Measurements from ENCODE around the gene LEMD3. TPM values are rescaled to one million over a fixed set of nuclear protein-coding genes. Genes with fewer than 3 reads are reported as not detected.

LEMD3 gene
- total and polyA plus RNA-seq, 2 donors from 2014 or later, result 7.5 to 31.8 TPM

GRCh38 chr12:65187665-65188064 lies 18.3 kb downstream of the LEMD3 start:
- TF ChIP-seq CTCF (IDR thresholded peaks at IDR 0.05; ENCODE audit: borderline replicate concordance, extremely low read depth, insufficient read depth), result no peak
- Histone ChIP-seq H3K27ac (ENCODE audit: low read depth in 2 of 2, low read length in 2 of 2) (no peak overlapping the region), H3K9me3 (ENCODE audit: control insufficient read depth in 2 of 3, insufficient read depth in 1 of 3, low read length in 3 of 3) (no peaks in the 10 kb centered on the region), H3K36me3 (ENCODE audit: control insufficient read depth in 2 of 3, insufficient read depth in 3 of 3, low read length in 3 of 3) (no peaks in the 10 kb centered on the region), H3K27me3 (ENCODE audit: control insufficient read depth, insufficient read depth, low read length) (no peaks in the 10 kb centered on the region), H3K4me3 (ENCODE audit: low read length in 3 of 3) (no peak overlapping the region), H3K9ac (ENCODE audit: low read length in 3 of 3) (no peak overlapping the region), H3K4me1 (ENCODE audit: control insufficient read depth in 2 of 3, insufficient read depth in 2 of 3, low read depth in 1 of 3, low read length in 3 of 3) (peaks cover 0 to 4% (median 0%) of the 10 kb centered on the region in 3 donors)
- intact Hi-C loops (cut with DNase I), result no loop called here
- DNase-seq, result no peak
- FAIRE-seq, result no peak

DNA sequence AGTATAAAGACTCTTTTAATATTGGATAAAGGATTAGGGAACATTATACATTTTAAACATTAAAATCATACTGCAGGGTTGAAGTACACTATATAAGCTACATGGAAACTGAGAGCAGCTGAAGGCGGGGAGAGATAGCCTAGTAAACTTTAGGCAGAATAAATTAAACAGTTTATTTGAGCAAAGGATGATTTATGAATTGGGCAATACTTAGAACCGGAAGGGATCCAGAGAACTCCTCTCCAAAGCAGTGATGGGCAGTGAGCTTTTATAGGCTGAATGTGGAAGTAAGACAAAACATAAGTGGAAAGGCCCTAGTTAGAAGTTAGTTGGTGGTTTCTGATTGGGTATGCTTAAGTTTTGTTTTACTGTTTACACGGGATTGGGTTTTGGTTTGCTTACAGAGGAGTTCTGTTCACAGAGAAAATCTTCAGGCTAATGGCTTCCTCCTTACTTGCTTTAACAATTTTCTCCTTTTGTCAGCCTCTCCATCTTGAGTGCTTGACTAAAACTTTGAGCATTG lies 18.9 kb downstream of the LEMD3 start:
- intact Hi-C loops (cut with DNase I), result no loop called here
- Histone ChIP-seq H3K9ac (ENCODE audit: low read length in 3 of 3) (no peak overlapping the region), H3K36me3 (ENCODE audit: control insufficient read depth in 2 of 3, insufficient read depth in 3 of 3, low read length in 3 of 3) (no peaks in the 10 kb centered on the region), H3K9me3 (ENCODE audit: control insufficient read depth in 2 of 3, insufficient read depth in 1 of 3, low read length in 3 of 3) (no peaks in the 10 kb centered on the region), H3K4me1 (ENCODE audit: control insufficient read depth in 2 of 3, insufficient read depth in 2 of 3, low read depth in 1 of 3, low read length in 3 of 3) (peaks cover 0 to 4% (median 3%) of the 10 kb centered on the region in 3 donors), H3K27me3 (ENCODE audit: control insufficient read depth, insufficient read depth, low read length) (no peaks in the 10 kb centered on the region), H3K27ac (ENCODE audit: low read depth in 2 of 2, low read length in 2 of 2) (no peak overlapping the region), H3K4me3 (ENCODE audit: low read length in 3 of 3) (no peak overlapping the region)
- FAIRE-seq, result no peak
- TF ChIP-seq CTCF (IDR thresholded peaks at IDR 0.05; ENCODE audit: borderline replicate concordance, extremely low read depth, insufficient read depth), result no peak
- no peak for DNase-seq

- no peak overlapping the region for H3K9ac ChIP-seq (ENCODE audit: low read length in 3 of 3)
- H3K4me1 ChIP-seq (ENCODE audit: control insufficient read depth in 2 of 3, insufficient read depth in 2 of 3, low read depth in 1 of 3, low read length in 3 of 3), result peaks cover 0 to 4% (median 3%) of the 10 kb centered on the region in 3 donors
- TF ChIP-seq CTCF (IDR thresholded peaks at IDR 0.05; ENCODE audit: borderline replicate concordance, extremely low read depth, insufficient read depth), result no peak
- no peaks in the 10 kb centered on the region for H3K36me3 ChIP-seq (ENCODE audit: control insufficient read depth in 2 of 3, insufficient read depth in 3 of 3, low read length in 3 of 3)
- no peaks in the 10 kb centered on the region for H3K9me3 ChIP-seq (ENCODE audit: control insufficient read depth in 2 of 3, insufficient read depth in 1 of 3, low read length in 3 of 3)
- DNase-seq (no peak), FAIRE-seq (no peak)
- H3K27me3 ChIP-seq (ENCODE audit: control insufficient read depth, insufficient read depth, low read length), result no peaks in the 10 kb centered on the region
- H3K27ac ChIP-seq (ENCODE audit: low read depth in 2 of 2, low read length in 2 of 2), result no peak overlapping the region
- intact Hi-C loops (cut with DNase I), result no loop called here
- no peak overlapping the region for H3K4me3 ChIP-seq (ENCODE audit: low read length in 3 of 3)
Measured at GRCh38 chr12:65189028-65189718, 19.8 kb downstream of the LEMD3 start.

All from kidney (tissue), 14 donors.